H1 (cell line): ENCODE results near the gene CYP1B1. TPM values are rescaled to one million over a fixed set of nuclear protein-coding genes. Genes with fewer than 3 reads are reported as not detected.
A peak's percentile ranks its signal among the peaks of the same experiment; 100 is the strongest.

Source experiments
- CTCF ChIA-PET: fragments of 300-600 bp; sonication (Branson Sonifier 250); formaldehyde crosslinking; loops from one replicate; lab custom pipeline; 2021; ENCODE audit not compliant: partially characterized antibody; lab: Charles Lee
- POLR2A ChIA-PET: fragments of 300-600 bp; sonication (Branson Sonifier 250); formaldehyde crosslinking; loops from one replicate; lab custom pipeline; 2021; ENCODE audit warnings: inconsistent platforms; ENCODE audit not compliant: partially characterized antibody; lab: Charles Lee
- DNase-seq, 2 experiments: peaks; one replicate each; pipeline versions ENCODE4 v3.0.0 to v3.0.0-alpha.2; 2010 to 2022; ENCODE audit warnings: low spot score in 2 of 2, low read depth in 1 of 2, mixed read lengths in 1 of 2
- FAIRE-seq: peaks from 2 replicates; lab custom pipeline; 2011; peaks lifted over from hg19 to GRCh38; lab: Jason Lieb, UNC
- H2AFZ ChIP-seq: 2 replicates; pipeline ENCODE4 v1.8.1; 2012; ENCODE audit warnings: low read length, inconsistent platforms
- H2AK5ac ChIP-seq: 2 replicates; pipeline ENCODE4 v1.6.1; 2013; ENCODE audit warnings: low read depth, low read length
- H2BK120ac ChIP-seq: replicated peaks from 2 replicates; pipeline ENCODE3; 2013; ENCODE audit warnings: low read depth, low read length, inconsistent platforms
- H2BK12ac ChIP-seq: 2 replicates; pipeline ENCODE4 v1.6.1; 2013; ENCODE audit warnings: low read depth, low read length
- H2BK15ac ChIP-seq: 2 replicates; pipeline ENCODE4 v1.6.1; 2013; ENCODE audit warnings: low read length
- H2BK20ac ChIP-seq: 2 replicates; pipeline ENCODE4 v1.6.1; 2013; ENCODE audit warnings: low read length
- H2BK5ac ChIP-seq: 2 replicates; pipeline ENCODE4 v1.6.1; 2013; ENCODE audit warnings: low read depth, low read length
- H3K14ac ChIP-seq: 2 replicates; pipeline ENCODE4 v1.6.1; 2013; ENCODE audit warnings: inconsistent platforms; ENCODE audit not compliant: insufficient read length
- H3K18ac ChIP-seq: 2 replicates; pipeline ENCODE4 v1.6.1; 2013; ENCODE audit warnings: low read length; ENCODE audit errors: extremely low read depth
- H3K23ac ChIP-seq: 2 replicates; pipeline ENCODE4 v1.6.1; 2013; ENCODE audit warnings: inconsistent platforms; ENCODE audit not compliant: insufficient read length
- H3K23me2 ChIP-seq: 2 replicates; pipeline ENCODE4 v1.6.1; 2013; ENCODE audit warnings: low read depth, low read length
- H3K27ac ChIP-seq: 2 replicates; pipeline ENCODE4 v1.6.1; 2011; ENCODE audit warnings: low read depth, low read length, inconsistent platforms
- H3K27me3 ChIP-seq, 4 experiments: replicated peaks in 1 of 4; 1 replicate in 1 of 4; 2 replicates in 3 of 4; pipeline versions ENCODE4 v1.6.1 to v1.8.1; 2011 to 2013; ENCODE audit warnings: low read length in 3 of 4, mild to moderate bottlenecking in 3 of 4, inconsistent platforms in 2 of 4, mixed read lengths in 2 of 4, moderate library complexity in 1 of 4; ENCODE audit not compliant: control insufficient read depth in 3 of 4, insufficient read depth in 3 of 4; ENCODE audit errors: extremely low read depth in 1 of 4
- H3K36me3 ChIP-seq, 4 experiments: 2 replicates each; pipeline versions ENCODE4 v1.6.1 to v1.8.1; 2011 to 2013; ENCODE audit warnings: mild to moderate bottlenecking in 4 of 4, low read length in 3 of 4, moderate library complexity in 2 of 4, control low read depth in 1 of 4, inconsistent platforms in 1 of 4; ENCODE audit not compliant: insufficient read depth in 4 of 4, control insufficient read depth in 2 of 4
- H3K4ac ChIP-seq: replicated peaks from 2 replicates; pipeline ENCODE3; 2013; ENCODE audit warnings: low read length, low read depth, mixed read lengths, inconsistent platforms; ENCODE audit not compliant: insufficient read length
- H3K4me1 ChIP-seq, 4 experiments: replicated peaks in 1 of 4; 1 replicate in 1 of 4; 2 replicates in 3 of 4; pipeline versions ENCODE4 v1.6.1 to v1.8.1; 2011 to 2013; ENCODE audit warnings: low read length in 3 of 4, inconsistent platforms in 2 of 4, mixed read lengths in 1 of 4; ENCODE audit not compliant: insufficient read depth in 4 of 4, control insufficient read depth in 3 of 4
- H3K4me2 ChIP-seq, 2 experiments: 2 replicates each; pipeline versions ENCODE4 v1.6.1 to v1.8.1; 2011 to 2013; ENCODE audit warnings: low read depth in 2 of 2, low read length in 2 of 2, control low read depth in 1 of 2, inconsistent platforms in 1 of 2, mild to moderate bottlenecking in 1 of 2; ENCODE audit not compliant: insufficient read depth in 1 of 2
- H3K4me3 ChIP-seq, 4 experiments: fragments of 200-600, 300-600 bp in 1 of 4; sonication (generic), shearing (Covaris generic), sonication (Bioruptor Twin) in 1 of 4; 2 replicates each; pipeline versions ENCODE4 v1.5.1 to v1.8.1; 2011 to 2016; ENCODE audit warnings: low read length in 4 of 4, low read depth in 3 of 4, control low read depth in 2 of 4, inconsistent platforms in 2 of 4, mild to moderate bottlenecking in 2 of 4, mixed read lengths in 1 of 4, moderate library complexity in 1 of 4; ENCODE audit not compliant: insufficient read depth in 2 of 4; ENCODE audit errors: extremely low read depth in 1 of 4
- H3K56ac ChIP-seq: replicated peaks from 2 replicates; pipeline ENCODE3; 2013; ENCODE audit warnings: low read depth, mild to moderate bottlenecking, mixed read lengths, low read length, inconsistent platforms; ENCODE audit not compliant: insufficient read length
- H3K79me1 ChIP-seq: 2 replicates; pipeline ENCODE4 v1.6.1; 2013; ENCODE audit warnings: low read depth, low read length, control low read depth
- H3K79me2 ChIP-seq, 2 experiments: 2 replicates each; pipeline versions ENCODE4 v1.6.1 to v1.8.1; 2012 to 2013; ENCODE audit warnings: low read length in 2 of 2, mild to moderate bottlenecking in 2 of 2, inconsistent platforms in 1 of 2; ENCODE audit not compliant: insufficient read depth in 2 of 2, control insufficient read depth in 1 of 2
- H3K9ac ChIP-seq, 4 experiments: replicated peaks in 1 of 4; 1 replicate in 1 of 4; 2 replicates in 3 of 4; pipeline versions ENCODE4 v1.6.1 to v1.8.1; 2011 to 2013; ENCODE audit warnings: low read depth in 3 of 4, low read length in 3 of 4, control low read depth in 2 of 4, mild to moderate bottlenecking in 2 of 4, moderate library complexity in 2 of 4, inconsistent platforms in 1 of 4; ENCODE audit errors: extremely low read depth in 1 of 4
- H3K9me3 ChIP-seq, 2 experiments: 2 replicates each; pipeline versions ENCODE4 v1.6.1 to v1.8.1; 2012 to 2013; ENCODE audit warnings: mild to moderate bottlenecking in 2 of 2, moderate library complexity in 2 of 2, control low read depth in 1 of 2, inconsistent platforms in 1 of 2, low read depth in 1 of 2, low read length in 1 of 2, mixed read lengths in 1 of 2; ENCODE audit not compliant: insufficient read depth in 2 of 2
- H4K20me1 ChIP-seq, 2 experiments: replicated peaks in 1 of 2; 2 replicates each; pipeline versions ENCODE3 to v1.8.1; 2011 to 2013; ENCODE audit warnings: inconsistent platforms in 2 of 2, low read length in 2 of 2, mild to moderate bottlenecking in 1 of 2; ENCODE audit not compliant: insufficient read depth in 2 of 2, control insufficient read depth in 1 of 2
- H4K5ac ChIP-seq: 2 replicates; pipeline ENCODE4 v1.6.1; 2013; ENCODE audit warnings: low read length, low read depth, mixed read lengths, inconsistent platforms; ENCODE audit not compliant: insufficient read length
- H4K8ac ChIP-seq: 2 replicates; pipeline ENCODE4 v1.8.0; 2013; ENCODE audit warnings: mild to moderate bottlenecking, moderate library complexity, low read length, inconsistent platforms; ENCODE audit not compliant: insufficient read depth; ENCODE audit errors: extremely low read depth
- H4K91ac ChIP-seq: replicated peaks from 2 replicates; pipeline ENCODE3; 2013; ENCODE audit warnings: low read length, mixed read lengths, inconsistent platforms; ENCODE audit not compliant: insufficient read length
- BRCA1 ChIP-seq: IDR thresholded peaks from 2 replicates; pipeline ENCODE4 v1.6.1; 2012; ENCODE audit warnings: low read depth, low read length, improper control_type of control experiment
- CHD1 ChIP-seq: IDR thresholded peaks from 2 replicates; pipeline ENCODE4 v1.6.1; 2012; ENCODE audit warnings: low read depth, low read length, improper control_type of control experiment
- GABPA ChIP-seq: IDR thresholded peaks from 2 replicates; pipeline ENCODE4 v1.6.1; 2011; ENCODE audit warnings: mild to moderate bottlenecking, low read length, moderate library complexity, borderline replicate concordance; ENCODE audit not compliant: insufficient read depth
- GTF2F1 ChIP-seq: IDR thresholded peaks from 2 replicates; pipeline ENCODE4 v1.6.1; 2012; ENCODE audit warnings: low read depth, low read length, improper control_type of control experiment, borderline replicate concordance
- KDM1A ChIP-seq: fragments of 200-600, 300-600 bp; sonication (generic); IDR thresholded peaks from 2 replicates; pipeline ENCODE4 v1.7.1; 2016; ENCODE audit warnings: mild to moderate bottlenecking, low read length, borderline replicate concordance
- MAFK ChIP-seq: IDR thresholded peaks from 2 replicates; pipeline ENCODE4 v1.6.1; 2012; ENCODE audit warnings: low read depth, mild to moderate bottlenecking, improper control_type of control experiment, low read length
- NRF1 ChIP-seq: IDR thresholded peaks from 2 replicates; pipeline ENCODE4 v1.6.1; 2011; ENCODE audit warnings: mild to moderate bottlenecking, low read depth, low read length, improper control_type of control experiment
- POLR2A ChIP-seq, 2 experiments: IDR thresholded peaks; 1 replicate in 1 of 2; 2 replicates in 1 of 2; pipeline ENCODE4 v1.6.1; 2011; ENCODE audit warnings: low read depth in 2 of 2, low read length in 2 of 2, mild to moderate bottlenecking in 2 of 2; ENCODE audit errors: control extremely low read depth in 1 of 2
- RFX5 ChIP-seq: IDR thresholded peaks from 2 replicates; pipeline ENCODE4 v1.6.1; 2011; ENCODE audit warnings: low read depth, low read length, improper control_type of control experiment, borderline replicate concordance
- SAP30 ChIP-seq: fragments of 300-600 bp; sonication (generic); IDR thresholded peaks from 2 replicates; pipeline ENCODE4 v1.7.1; 2012; ENCODE audit warnings: low read length, moderate library complexity, mild to moderate bottlenecking, inconsistent platforms; ENCODE audit not compliant: insufficient read depth, insufficient replicate concordance
- SRF ChIP-seq: IDR thresholded peaks from 2 replicates; pipeline ENCODE4 v1.6.1; 2011; ENCODE audit warnings: mild to moderate bottlenecking, low read depth, low read length, moderate library complexity
- TEAD4 ChIP-seq: IDR thresholded peaks from 2 replicates; pipeline ENCODE4 v1.6.1; 2012; ENCODE audit warnings: low read depth, low read length, inconsistent platforms, mixed read lengths
- WGBS, 2 experiments: shearing (Covaris generic) in 1 of 2; methylation state at CpG; one replicate each; pipeline versions ENCODE4 v1.1.6 to v1.1.7; 2013 to 2015; ENCODE audit warnings: low lambda C conversion rate in 2 of 2, mixed read lengths in 2 of 2, inconsistent platforms in 1 of 2, low coverage in 1 of 2, missing lambda C conversion rate in 1 of 2; ENCODE audit not compliant: insufficient replicate concordance in 2 of 2, insufficient coverage in 1 of 2, insufficient read length in 1 of 2; ENCODE audit errors: extremely low coverage in 1 of 2, missing lambda C conversion rate in 1 of 2; 5-methylcytosine and 5-hydroxymethylcytosine counted together
- polyA plus RNA-seq, 7 experiments: library from polyadenylated mRNA; depleted of rRNA in 3 of 7; stranded (reverse) in 5 of 7; unstranded in 2 of 7; fragments of >200 nt in 5 of 7; fragments of 200-250 nt in 2 of 7; gene quantifications; 1 replicate in 5 of 7; 2 replicates in 1 of 7; 4 replicates in 1 of 7; pipeline versions ENCODE4 v1.2.1 to v1.2.3, GENCODE V29; 2011 to 2013; ENCODE audit warnings: missing spikeins in 2 of 7, mixed read lengths in 2 of 7
- total RNA-seq: library from RNA; stranded (reverse); fragmentation: NEBNext Ultra II Directional; extraction: Animal tissue kit (Norgen Biotek cat#: 25700); gene quantifications from 2 replicates; pipeline ENCODE4 v1.2.1, GENCODE V29; 2021
- TF ChIP-seq, protein P1 (sequence below): IDR thresholded peaks from 2 replicates; pipeline ENCODE4 v1.6.1; 2012; ENCODE audit warnings: inconsistent platforms

The CYP1B1 gene
- total and polyA plus RNA-seq, 2 of the 8 experiments (the other 6 are each of a cell fraction or from before 2014, with no cell fraction given) = 1.3 to 5.7 TPM

DNA sequence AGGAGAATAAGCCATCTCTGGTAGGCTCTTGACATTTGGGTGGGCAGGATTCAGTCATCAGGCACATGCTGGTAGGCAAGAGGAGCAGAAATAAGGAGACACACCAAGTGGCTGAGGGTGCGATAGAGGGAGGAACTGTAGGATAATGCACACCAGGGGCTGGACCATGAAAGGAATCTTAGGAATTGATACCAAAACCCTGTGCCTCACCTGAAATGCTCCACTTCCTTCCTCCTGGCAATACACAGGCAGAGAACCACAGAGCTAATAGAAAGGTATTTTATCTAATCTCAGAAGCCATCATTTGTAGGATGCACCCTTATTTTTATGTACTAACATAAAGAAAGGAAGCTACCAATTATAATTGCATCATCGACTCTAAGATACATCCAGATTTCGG, 4.4 kb upstream of the CYP1B1 start:
- Histone ChIP-seq H2BK12ac (peak overlapping the region; percentile 89; the same call in 1 of the 2 replicates), H2BK120ac (peak overlapping the region; percentile 44), H3K23me2 (peaks cover 6% of the 10 kb centered on the region), H2AFZ (no peak overlapping the region), H3K79me1 (no peaks in the 10 kb centered on the region), H3K36me3 (no peaks in the 10 kb centered on the region), H2BK15ac (0 out of 2 replicates have a peak overlapping the region, but pooled peaks have one; percentile 0), H3K4me2 (peak overlapping the region in 1 of 2 experiments; percentile 66; a peak in 2 of 4 replicates), H3K18ac (peak overlapping the region; percentile 7; the same call in 1 of the 2 replicates), H3K9me3 (no peaks in the 10 kb centered on the region), H3K9ac (no peak overlapping the region), H4K5ac (no peak overlapping the region), H3K4me1 (peaks cover 10 to 18% (median 16%) of the 10 kb centered on the region in 4 experiments), H2BK5ac (peak overlapping the region; percentile 77; the same call in 1 of the 2 replicates), H3K4me3 (peak overlapping the region in 1 of 4 experiments; percentile 12; a peak in 1 of 8 replicates), H3K27ac (no peak overlapping the region), H4K8ac (no peak overlapping the region), H3K27me3 (peaks cover 8 to 19% (median 15%) of the 10 kb centered on the region in 4 experiments), H3K4ac (peak overlapping the region; percentile 6), H3K23ac (no peak overlapping the region), H2BK20ac (peak overlapping the region; percentile 49), H3K79me2 (no peaks in the 10 kb centered on the region), H3K14ac (no peak overlapping the region), H4K20me1 (no peaks in the 10 kb centered on the region), H4K91ac (peak overlapping the region; percentile 38), H2AK5ac (peak overlapping the region; percentile 58; the same call in 1 of the 2 replicates), H3K56ac (no peak overlapping the region)
- no peak for DNase-seq
- ChIA-PET POLR2A (interaction anchor here (0.8 to 2.4 kb wide), 7 partner anchors 12 to 671 kb away, joined by 3 to 9 read pairs (median 4); partner anchors contain the start of gene SRSF7), CTCF (interaction anchor here (1.2 to 6.5 kb wide), 5 partner anchors 14 to 233 kb away, joined by 3 to 76 read pairs (median 42); no protein-coding TSS in a partner anchor)
- WGBS, 2 experiments = 69% methylated on average over 3 of the region's 3 CpGs; no CpG with 5 or more reads in 1 of the 2 experiments
- FAIRE-seq = no peak
- TF ChIP-seq SRF = no peak
- TF ChIP-seq SAP30 = no peak
- TF ChIP-seq RFX5 = no peak
- TF ChIP-seq POLR2A (IDR thresholded peaks at IDR 0.05; ENCODE audit: control extremely low read depth in 1 of 2, low read depth in 2 of 2, low read length in 2 of 2) = no peak
- TF ChIP-seq GTF2F1 = no peak
- TF ChIP-seq MAFK = no peak
- TF ChIP-seq, protein P1, sequence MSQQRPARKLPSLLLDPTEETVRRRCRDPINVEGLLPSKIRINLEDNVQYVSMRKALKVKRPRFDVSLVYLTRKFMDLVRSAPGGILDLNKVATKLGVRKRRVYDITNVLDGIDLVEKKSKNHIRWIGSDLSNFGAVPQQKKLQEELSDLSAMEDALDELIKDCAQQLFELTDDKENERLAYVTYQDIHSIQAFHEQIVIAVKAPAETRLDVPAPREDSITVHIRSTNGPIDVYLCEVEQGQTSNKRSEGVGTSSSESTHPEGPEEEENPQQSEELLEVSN = no peak
- TF ChIP-seq CHD1 = no peak
- no peak for TF ChIP-seq GABPA
- TF ChIP-seq NRF1 = no peak
- no peak for TF ChIP-seq KDM1A
- TF ChIP-seq TEAD4 = no peak
- TF ChIP-seq BRCA1 = no peak
